BE2C (cell line): Measurements from ENCODE around the gene CLEC1A. TPM values are rescaled to one million over a fixed set of nuclear protein-coding genes. Genes with fewer than 3 reads are reported as not detected.
A peak's percentile ranks its signal among the peaks of the same experiment; 100 is the strongest.

Experiments
- DNase-seq: peaks from one replicate; pipeline ENCODE4 v3.0.0-alpha.2; 2020
- H3K27me3 ChIP-seq: fragments of 250-450 bp; sonication (Bioruptor Pico); 2 replicates; pipeline ENCODE4 v1.5.1; 2020; ENCODE audit warnings: mild to moderate bottlenecking
- H3K36me3 ChIP-seq: fragments of 250-450 bp; sonication (Bioruptor Pico); 2 replicates; pipeline ENCODE4 v1.5.1; 2020; ENCODE audit warnings: mild to moderate bottlenecking
- H3K4me1 ChIP-seq: fragments of 250-450 bp; sonication (Bioruptor Pico); 2 replicates; pipeline ENCODE4 v1.5.1; 2020
- H3K4me3 ChIP-seq: 2 replicates; pipeline ENCODE4 v1.5.1; 2011; ENCODE audit warnings: low read depth, low read length
- H3K9me3 ChIP-seq: fragments of 250-450 bp; sonication (Bioruptor Pico); 2 replicates; pipeline ENCODE4 v1.5.1; 2020
- CTCF ChIP-seq: IDR thresholded peaks from 2 replicates; pipeline ENCODE4 v1.5.1; 2012; ENCODE audit warnings: mild to moderate bottlenecking, low read depth, low read length
- polyA plus RNA-seq: library from polyadenylated mRNA; unstranded; fragments of >200 nt; gene quantifications from one replicate; pipeline ENCODE4 v1.2.1, GENCODE V29; 2012; ENCODE audit warnings: low read depth, missing spikeins; ENCODE audit not compliant: insufficient read length, insufficient read depth

The CLEC1A gene
- polyA plus RNA-seq: not detected

- no peak for TF ChIP-seq CTCF
- H3K4me3 ChIP-seq: no peak within 1 kb of the TSS
- H3K27me3 ChIP-seq: peaks cover 12% of the 10 kb centered on the region
Measured at GRCh38 chr12:10098791-10099190, at the start of gene CLEC1A. Gene CLEC1A (minus strand): TSS chr12:10098985. CDS start chr12:10098922, 63 bp downstream.

GRCh38 chr12:10147714-10148403 is 49.1 kb upstream of the CLEC1A start:
- Histone ChIP-seq H3K4me1 (no peaks in the 10 kb centered on the region), H3K36me3 (no peaks in the 10 kb centered on the region), H3K27me3 (peaks cover 3% of the 10 kb centered on the region; the same call in 1 of the 2 replicates), H3K4me3 (no peak overlapping the region), H3K9me3 (no peaks in the 10 kb centered on the region)
- TF ChIP-seq CTCF: no peak
- DNase-seq: no peak

More at GRCh38 chr12:10098791-10099190, at the start of gene CLEC1A:
- Histone ChIP-seq H3K36me3 (no peaks in the 10 kb centered on the region), H3K9me3 (no peaks in the 10 kb centered on the region), H3K4me1 (no peaks in the 10 kb centered on the region)
- no peak for DNase-seq

GRCh38 chr12:10142976-10143589 is 44.3 kb upstream of the CLEC1A start:
- Histone ChIP-seq H3K4me3 (no peak overlapping the region), H3K36me3 (no peaks in the 10 kb centered on the region), H3K9me3 (no peaks in the 10 kb centered on the region), H3K4me1 (no peaks in the 10 kb centered on the region), H3K27me3 (peaks cover 3% of the 10 kb centered on the region; the same call in 1 of the 2 replicates)
- no peak for DNase-seq
- no peak for TF ChIP-seq CTCF

GRCh38 chr12:10140001-10140400 is 41.2 kb upstream of the CLEC1A start:
- no peak for DNase-seq
- Histone ChIP-seq H3K27me3 (peaks cover 3% of the 10 kb centered on the region; the same call in 1 of the 2 replicates), H3K9me3 (no peaks in the 10 kb centered on the region), H3K36me3 (no peaks in the 10 kb centered on the region), H3K4me3 (no peak overlapping the region), H3K4me1 (no peaks in the 10 kb centered on the region)
- TF ChIP-seq CTCF: peak; percentile 43

GRCh38 chr12:10136637-10137205 is 37.9 kb upstream of the CLEC1A start:
- DNase-seq: no peak
- Histone ChIP-seq H3K27me3 (peaks cover 4% of the 10 kb centered on the region), H3K4me3 (no peak overlapping the region), H3K9me3 (no peaks in the 10 kb centered on the region), H3K36me3 (no peaks in the 10 kb centered on the region), H3K4me1 (no peaks in the 10 kb centered on the region)
- no peak for TF ChIP-seq CTCF

GRCh38 chr12:10135126-10135525 is 36.3 kb upstream of the CLEC1A start:
- Histone ChIP-seq H3K4me3 (no peak overlapping the region), H3K9me3 (no peaks in the 10 kb centered on the region), H3K27me3 (peaks cover 4% of the 10 kb centered on the region), H3K36me3 (no peaks in the 10 kb centered on the region), H3K4me1 (no peaks in the 10 kb centered on the region)
- DNase-seq: no peak
- TF ChIP-seq CTCF: no peak
